ENCODE measurements around the gene C5orf52. TPM values are rescaled to one million over a fixed set of nuclear protein-coding genes. Genes with fewer than 3 reads are reported as not detected.

Gene C5orf52
- total RNA-seq, 4 donors from 2014 or later, result not detected

DNA sequence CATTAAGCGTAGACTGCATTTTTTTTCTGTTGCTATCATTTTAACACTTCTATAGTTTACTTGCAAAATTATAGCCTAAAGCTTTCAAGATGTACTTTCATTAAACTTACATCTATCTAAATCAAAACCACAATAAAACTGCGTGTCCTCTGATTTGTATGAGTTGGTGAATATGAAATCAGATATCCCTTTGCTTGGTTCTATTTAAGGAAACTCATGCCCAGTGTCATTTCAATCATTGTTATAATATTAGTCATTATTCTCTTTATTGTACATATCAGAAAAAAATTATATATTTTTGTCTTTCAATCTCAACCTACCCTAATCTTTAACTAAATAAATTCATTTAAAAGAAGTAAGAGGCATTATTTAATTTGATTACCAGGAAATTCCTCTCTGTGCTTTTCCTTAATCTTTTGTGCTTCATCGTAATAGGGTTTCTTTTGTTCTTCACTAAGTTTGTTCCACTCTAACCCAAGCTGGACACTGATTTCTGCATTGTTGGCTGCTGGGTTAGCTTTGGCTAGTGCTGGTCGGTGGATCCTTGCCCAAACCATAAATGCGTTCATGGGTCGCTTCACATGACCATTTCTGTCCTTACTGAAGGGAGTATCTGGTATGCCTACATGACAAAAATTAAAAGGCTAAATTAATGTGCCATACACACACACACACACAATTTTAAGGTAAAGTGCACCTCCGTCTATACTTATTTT lies 22.9 kb upstream of the C5orf52 start:
- Histone ChIP-seq H3K36me3 (no peaks in the 10 kb centered on the region), H3K4me3 (no peak overlapping the region), H3K27ac (no peak overlapping the region), H3K9me3 (no peaks in the 10 kb centered on the region), H3K4me1 (no peaks in the 10 kb centered on the region), H3K27me3 (no peaks in the 10 kb centered on the region)
- TF ChIP-seq, protein P1, sequence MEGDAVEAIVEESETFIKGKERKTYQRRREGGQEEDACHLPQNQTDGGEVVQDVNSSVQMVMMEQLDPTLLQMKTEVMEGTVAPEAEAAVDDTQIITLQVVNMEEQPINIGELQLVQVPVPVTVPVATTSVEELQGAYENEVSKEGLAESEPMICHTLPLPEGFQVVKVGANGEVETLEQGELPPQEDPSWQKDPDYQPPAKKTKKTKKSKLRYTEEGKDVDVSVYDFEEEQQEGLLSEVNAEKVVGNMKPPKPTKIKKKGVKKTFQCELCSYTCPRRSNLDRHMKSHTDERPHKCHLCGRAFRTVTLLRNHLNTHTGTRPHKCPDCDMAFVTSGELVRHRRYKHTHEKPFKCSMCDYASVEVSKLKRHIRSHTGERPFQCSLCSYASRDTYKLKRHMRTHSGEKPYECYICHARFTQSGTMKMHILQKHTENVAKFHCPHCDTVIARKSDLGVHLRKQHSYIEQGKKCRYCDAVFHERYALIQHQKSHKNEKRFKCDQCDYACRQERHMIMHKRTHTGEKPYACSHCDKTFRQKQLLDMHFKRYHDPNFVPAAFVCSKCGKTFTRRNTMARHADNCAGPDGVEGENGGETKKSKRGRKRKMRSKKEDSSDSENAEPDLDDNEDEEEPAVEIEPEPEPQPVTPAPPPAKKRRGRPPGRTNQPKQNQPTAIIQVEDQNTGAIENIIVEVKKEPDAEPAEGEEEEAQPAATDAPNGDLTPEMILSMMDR (IDR thresholded peaks at IDR 0.05), result no peak
- no peak for TF ChIP-seq POLR2A (IDR thresholded peaks at IDR 0.05)
- DNase-seq, result no peak
- intact Hi-C loops (cut with DNase I; ENCODE audit: low total_unique reads), result no loop called here

DNA sequence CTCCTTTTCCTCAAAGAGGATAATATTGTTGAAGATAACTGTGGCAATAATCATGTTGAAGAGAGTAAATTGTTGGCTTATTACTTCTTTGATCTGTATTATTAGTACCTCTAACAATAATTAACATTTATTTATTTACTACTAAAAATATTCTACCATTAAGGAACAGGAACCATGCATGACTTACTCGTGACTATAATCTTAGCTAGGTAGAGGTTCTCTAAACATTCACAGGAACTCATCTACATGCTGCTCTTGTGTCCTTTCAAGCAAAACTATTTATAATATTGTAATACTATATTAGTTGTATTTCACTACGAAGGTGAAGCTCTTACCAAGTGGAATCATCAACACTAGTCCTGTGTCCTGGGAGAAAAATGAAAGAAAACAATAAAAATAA lies 22.2 kb upstream of the C5orf52 start:
- Histone ChIP-seq H3K27me3 (no peaks in the 10 kb centered on the region), H3K27ac (no peak overlapping the region), H3K36me3 (no peaks in the 10 kb centered on the region), H3K9me3 (no peaks in the 10 kb centered on the region), H3K4me1 (no peaks in the 10 kb centered on the region), H3K4me3 (no peak overlapping the region)
- intact Hi-C loops (cut with DNase I; ENCODE audit: low total_unique reads), result no loop called here
- no peak for DNase-seq
- TF ChIP-seq, protein P1 (IDR thresholded peaks at IDR 0.05), result no peak
- no peak for TF ChIP-seq POLR2A (IDR thresholded peaks at IDR 0.05)

DNA sequence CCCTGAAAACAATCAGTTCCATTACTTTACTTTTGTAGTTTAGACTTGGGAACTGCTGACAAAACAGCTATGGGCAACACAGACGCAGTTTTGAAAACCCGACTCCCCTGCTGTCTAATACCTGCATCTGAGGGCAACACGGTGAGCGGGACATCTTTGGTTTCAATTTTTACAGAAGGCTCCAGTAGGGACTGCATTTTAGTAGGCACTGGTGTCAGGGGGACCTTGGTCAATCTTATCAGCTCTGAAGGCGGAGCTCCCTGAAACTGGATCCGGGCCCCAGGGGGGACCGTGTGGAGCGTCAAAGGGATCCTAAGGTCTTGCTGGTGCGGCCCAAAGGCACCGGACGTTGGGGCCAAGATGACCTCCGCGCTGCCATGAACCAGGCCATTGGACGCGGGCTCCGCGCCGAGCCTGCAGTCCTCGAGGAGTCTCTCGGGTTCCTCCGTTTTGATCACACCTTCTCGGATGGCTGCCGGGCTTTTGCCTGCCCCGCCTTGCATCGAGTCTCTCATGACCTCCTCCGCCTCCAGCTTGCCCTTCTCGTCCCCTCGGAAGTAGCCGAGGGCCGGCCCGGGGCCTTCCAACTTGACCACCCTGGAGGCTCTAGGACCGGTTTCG lies 20.2 kb upstream of the C5orf52 start:
- no peak for TF ChIP-seq POLR2A (IDR thresholded peaks at IDR 0.05)
- TF ChIP-seq, protein P1 (IDR thresholded peaks at IDR 0.05), result no peak
- H3K4me3 ChIP-seq, result peak overlapping the region in 1 of 2 donors; percentile 30
- no peaks in the 10 kb centered on the region for H3K36me3 ChIP-seq
- H3K4me1 ChIP-seq, result no peaks in the 10 kb centered on the region
- H3K27me3 ChIP-seq, result no peaks in the 10 kb centered on the region
- no peak for DNase-seq
- intact Hi-C loops (cut with DNase I; ENCODE audit: low total_unique reads), result no loop called here
- H3K9me3 ChIP-seq, result no peaks in the 10 kb centered on the region
- no peak overlapping the region for H3K27ac ChIP-seq

DNA sequence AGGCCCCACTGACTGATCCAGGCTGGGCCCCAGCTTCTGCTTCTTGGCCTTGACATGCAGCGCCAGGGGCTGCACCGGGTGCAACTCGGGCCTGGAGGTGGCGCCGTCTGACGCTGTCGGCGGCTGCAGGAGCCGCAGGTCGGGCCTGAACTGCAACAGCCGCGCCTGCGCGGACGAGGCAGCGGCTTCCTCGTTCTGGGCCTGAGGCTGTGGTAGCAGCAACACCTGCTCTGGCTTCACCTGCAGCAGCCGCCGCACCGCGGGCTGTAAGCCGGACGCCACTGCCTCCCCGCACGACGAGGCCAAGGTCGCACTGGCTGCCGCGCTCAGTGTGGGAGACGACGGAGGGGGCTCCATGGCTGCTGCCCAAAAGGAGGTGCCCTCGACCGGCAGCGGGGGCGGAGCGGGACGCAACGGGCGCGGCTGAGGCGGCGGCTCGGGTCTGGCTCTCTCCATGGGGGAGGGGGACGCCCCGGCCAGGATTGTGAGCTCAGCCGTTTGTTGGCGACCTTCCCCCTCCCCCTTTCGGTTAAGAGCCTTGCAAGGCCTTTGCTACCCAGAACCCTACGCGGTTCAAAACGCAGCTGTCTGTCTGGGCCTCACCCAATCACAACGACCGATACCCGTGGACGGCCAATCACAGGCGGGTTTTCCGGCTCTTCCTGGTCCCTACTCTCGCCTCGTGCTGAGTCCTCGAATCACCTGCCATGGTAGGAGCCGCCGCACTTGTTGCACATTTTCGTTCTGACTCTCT lies 19.5 kb upstream of the C5orf52 start:
- intact Hi-C loops (cut with DNase I; ENCODE audit: low total_unique reads), result no loop called here
- TF ChIP-seq, protein P1 (IDR thresholded peaks at IDR 0.05), result no peak
- TF ChIP-seq POLR2A (IDR thresholded peaks at IDR 0.05), result no peak
- H3K27ac ChIP-seq, result no peak overlapping the region

DNA sequence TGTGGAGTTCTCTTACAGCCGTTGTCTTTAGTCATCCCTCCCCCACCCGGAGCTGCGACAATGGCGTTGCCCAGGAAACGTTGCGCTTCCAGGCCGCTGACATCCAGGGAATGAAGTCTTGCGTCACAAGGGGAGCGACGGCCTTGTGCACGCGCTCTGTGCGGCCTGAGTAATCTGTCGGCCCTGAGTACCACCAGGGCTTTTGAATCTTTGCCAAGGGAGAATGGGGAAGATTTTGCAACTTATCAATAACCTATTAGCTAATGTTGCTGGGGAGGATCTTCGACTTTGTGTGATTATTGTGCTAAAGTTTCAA lies 19.0 kb upstream of the C5orf52 start, which contains the start of gene SOX30:
SOX30 (minus strand) TSS at position 62 of the 316 bp plus-strand sequence. CDS start 360 bp downstream, outside the sequence.
- Histone ChIP-seq H3K27ac (no peak within 1 kb of the TSS), H3K36me3 (no peaks in the 10 kb centered on the region), H3K9me3 (no peaks in the 10 kb centered on the region), H3K27me3 (no peaks in the 10 kb centered on the region), H3K4me1 (no peaks in the 10 kb centered on the region), H3K4me3 (peak within 1 kb of the TSS; percentile 22 to 30)
- intact Hi-C loops (cut with DNase I; ENCODE audit: low total_unique reads), result no loop called here
- no peak for TF ChIP-seq POLR2A (IDR thresholded peaks at IDR 0.05)
- TF ChIP-seq, protein P1 (IDR thresholded peaks at IDR 0.05), result no peak
- DNase-seq, result no peak

More for the DNA sequence above, 19.5 kb upstream of the C5orf52 start:
- H3K4me1 ChIP-seq, result no peaks in the 10 kb centered on the region
- H3K4me3 ChIP-seq, result peak overlapping the region; percentile 22 to 30
- peak; percentile 20 to 35 for DNase-seq
- no peaks in the 10 kb centered on the region for H3K36me3 ChIP-seq
- H3K9me3 ChIP-seq, result no peaks in the 10 kb centered on the region
- H3K27me3 ChIP-seq, result no peaks in the 10 kb centered on the region

All from uterus (tissue), 4 donors.